Natural killer cell treated with Interleukin-12 subunit alpha and Interleukin-12 subunit beta and Interleukin-15 and Interleukin-18, amount 100 ng/mL, for 72 hours (primary cell): ENCODE data around the gene CRIM1. TPM values are rescaled to one million over a fixed set of nuclear protein-coding genes. Genes with fewer than 3 reads are reported as not detected.

Experiments
- ATAC-seq, 2 donors: fragments of 150-1000 bp; cut with Tn5 transposase in 1 of 2; sonication (Bioruptor Pico), chemical (Tn5 transposase) in 1 of 2; 2 replicates each; pipeline ENCODE4 v1.10.0; 2021
- DNase-seq: peaks from one replicate; pipeline ENCODE4 v3.0.0; 2022; ENCODE audit warnings: low spot score
- H3K27ac Mint-ChIP-seq, 2 donors: 1 replicate in 1 of 2; 2 replicates in 1 of 2; pipeline ENCODE4 v1.8.0; 2022; ENCODE audit warnings: mixed read lengths in 2 of 2, mild to moderate bottlenecking in 1 of 2, moderate library complexity in 1 of 2
- H3K27me3 Mint-ChIP-seq, 2 donors: 1 replicate in 1 of 2; 2 replicates in 1 of 2; pipeline ENCODE4 v1.8.0; 2022; ENCODE audit warnings: mixed read lengths in 2 of 2
- H3K36me3 Mint-ChIP-seq: one replicate; pipeline ENCODE4 v1.8.0; 2022; ENCODE audit warnings: mixed read lengths
- H3K4me1 Mint-ChIP-seq, 2 donors: 1 replicate in 1 of 2; 2 replicates in 1 of 2; pipeline ENCODE4 v1.8.0; 2022; ENCODE audit warnings: low read depth in 2 of 2, mixed read lengths in 2 of 2, mild to moderate bottlenecking in 1 of 2
- H3K4me3 Mint-ChIP-seq: one replicate; pipeline ENCODE4 v1.8.0; 2022; ENCODE audit warnings: mixed read lengths
- H3K9me3 Mint-ChIP-seq: 2 replicates; pipeline ENCODE4 v1.8.0; 2022; ENCODE audit warnings: mixed read lengths
- total RNA-seq, 2 donors: library from RNA; stranded (reverse); gene quantifications; one replicate each; pipeline ENCODE4 v1.2.3, GENCODE V29; 2022

The CRIM1 gene
- total RNA-seq, 2 donors from 2014 or later, result 6.6 to 13.6 TPM

DNA sequence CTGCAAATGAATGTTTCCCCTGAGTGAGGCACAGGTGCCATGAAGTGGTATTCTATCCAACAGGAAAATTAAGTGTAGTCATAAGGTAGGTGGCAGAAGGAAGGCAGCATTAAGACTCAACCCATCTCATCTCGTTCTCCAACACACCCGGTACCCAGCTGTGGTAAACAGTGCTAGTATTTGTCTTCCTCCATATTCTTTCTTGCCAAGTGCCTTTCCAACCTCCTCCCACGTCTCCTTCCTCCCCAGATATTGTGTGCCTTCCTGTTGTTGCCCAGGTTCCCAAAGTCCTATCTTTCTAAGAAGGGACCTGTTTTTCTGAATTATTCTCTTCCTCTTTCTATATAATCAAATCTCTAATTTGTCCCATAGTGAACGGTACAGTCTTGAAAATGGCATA lies 83.5 kb downstream of the CRIM1 start:
- ATAC-seq, result no peak
- H3K4me1 Mint-ChIP-seq, result peaks cover 13 to 24% of the 10 kb centered on the region in 2 donors
- DNase-seq, result no peak
- H3K27ac Mint-ChIP-seq, result no peak overlapping the region
- H3K36me3 Mint-ChIP-seq, result no peaks in the 10 kb centered on the region
- H3K27me3 Mint-ChIP-seq, result no peaks in the 10 kb centered on the region
- H3K4me3 Mint-ChIP-seq, result no peak overlapping the region
- no peaks in the 10 kb centered on the region for H3K9me3 Mint-ChIP-seq

DNA sequence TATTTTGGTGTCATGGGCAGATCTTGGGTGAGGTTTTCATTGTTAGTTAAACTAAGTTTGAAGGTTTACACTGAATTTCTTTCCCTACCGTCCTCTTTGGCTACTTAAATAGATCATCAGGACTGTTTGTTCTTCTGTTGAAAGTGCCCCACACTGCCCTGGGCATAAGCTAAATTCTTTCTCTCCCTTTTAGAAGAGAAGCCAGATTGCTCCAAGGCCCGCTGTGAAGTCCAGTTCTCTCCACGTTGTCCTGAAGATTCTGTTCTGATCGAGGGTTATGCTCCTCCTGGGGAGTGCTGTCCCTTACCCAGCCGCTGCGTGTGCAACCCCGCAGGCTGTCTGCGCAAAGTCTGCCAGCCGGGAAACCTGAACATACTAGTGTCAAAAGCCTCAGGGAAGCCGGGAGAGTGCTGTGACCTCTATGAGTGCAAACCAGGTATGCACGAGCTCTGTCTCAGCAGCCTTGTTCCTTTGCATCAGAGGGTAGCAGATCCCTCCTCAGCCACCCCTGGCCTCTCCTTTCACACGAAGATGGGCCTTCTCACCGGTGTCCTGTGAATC lies 85.6 kb downstream of the CRIM1 start:
- ATAC-seq (no peak), DNase-seq (no peak)
- Mint-ChIP-seq H3K36me3 (peaks cover 4% of the 10 kb centered on the region), H3K4me3 (peak overlapping the region; percentile 58), H3K27me3 (no peaks in the 10 kb centered on the region), H3K9me3 (no peaks in the 10 kb centered on the region), H3K4me1 (peaks cover 13 to 20% of the 10 kb centered on the region in 2 donors), H3K27ac (peak overlapping the region; percentile 0 to 50)

DNA sequence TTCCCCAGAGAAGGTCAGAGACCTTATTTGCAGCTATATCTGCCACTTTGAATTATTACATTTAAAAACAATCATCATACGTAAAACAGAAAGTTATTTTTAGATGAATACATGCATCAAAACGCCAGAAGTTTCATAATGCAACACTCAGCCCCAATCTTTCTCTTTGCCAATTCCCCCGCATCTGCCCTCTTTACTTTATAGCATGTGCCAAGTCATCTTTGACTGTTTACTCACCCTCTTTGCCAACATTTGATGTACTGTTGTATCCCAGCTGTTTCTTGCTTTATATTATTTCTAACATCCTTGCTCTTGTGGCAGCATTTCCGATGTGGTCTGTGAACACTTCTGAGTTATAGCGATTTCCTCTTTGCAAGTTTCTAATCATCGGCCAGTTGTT lies 86.2 kb downstream of the CRIM1 start:
- H3K4me1 Mint-ChIP-seq, result peaks cover 17 to 23% of the 10 kb centered on the region in 2 donors
- H3K9me3 Mint-ChIP-seq, result no peaks in the 10 kb centered on the region
- H3K4me3 Mint-ChIP-seq, result peak overlapping the region; percentile 58
- peak; percentile 57 to 60 for ATAC-seq
- no peak for DNase-seq
- peak overlapping the region; percentile 0 to 50 for H3K27ac Mint-ChIP-seq
- H3K27me3 Mint-ChIP-seq, result no peaks in the 10 kb centered on the region
- H3K36me3 Mint-ChIP-seq, result peaks cover 9% of the 10 kb centered on the region

DNA sequence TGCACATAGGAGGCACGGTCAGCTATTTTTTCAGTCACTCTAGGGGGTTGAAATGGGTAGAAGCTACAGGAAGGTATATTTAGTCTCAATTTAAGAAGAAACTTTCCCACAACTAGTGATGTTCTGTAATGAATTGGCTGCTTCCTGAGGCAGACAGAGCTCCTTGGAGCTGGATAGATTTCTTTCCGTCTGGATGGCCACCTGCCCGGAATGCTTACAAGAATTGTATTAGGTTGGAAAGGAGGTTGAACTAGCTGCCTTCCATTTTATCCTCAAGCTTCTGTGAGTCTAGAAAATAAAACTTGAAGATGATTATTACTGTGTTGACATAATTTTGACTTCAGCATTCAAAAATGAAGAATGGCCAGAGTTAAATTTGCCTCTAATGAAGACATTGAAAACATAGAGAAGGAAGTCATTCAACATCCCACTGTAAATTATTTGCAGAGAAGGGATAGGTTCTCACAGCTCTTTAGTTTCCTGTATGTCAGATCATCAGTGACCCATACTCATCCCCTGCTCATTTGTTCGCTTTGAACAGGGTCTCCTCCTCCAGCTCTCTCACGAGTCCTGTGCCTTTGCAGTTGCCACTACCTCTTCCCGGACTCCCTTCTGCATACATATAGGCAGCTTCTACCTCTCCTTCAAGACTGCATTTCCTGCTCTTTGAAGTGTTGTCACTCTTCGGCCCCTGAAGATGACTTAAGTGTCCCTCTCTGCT lies 88.8 kb downstream of the CRIM1 start:
- H3K27ac Mint-ChIP-seq, result no peak overlapping the region
- DNase-seq (no peak), ATAC-seq (no peak)
- no peak overlapping the region for H3K4me3 Mint-ChIP-seq
- H3K36me3 Mint-ChIP-seq, result peaks cover 9% of the 10 kb centered on the region
- no peaks in the 10 kb centered on the region for H3K9me3 Mint-ChIP-seq
- H3K27me3 Mint-ChIP-seq, result no peaks in the 10 kb centered on the region
- peaks cover 17 to 20% of the 10 kb centered on the region in 2 donors for H3K4me1 Mint-ChIP-seq

- no peaks in the 10 kb centered on the region for H3K9me3 Mint-ChIP-seq
- no peaks in the 10 kb centered on the region for H3K27me3 Mint-ChIP-seq
- peaks cover 9% of the 10 kb centered on the region for H3K36me3 Mint-ChIP-seq
- no peak for ATAC-seq
- H3K4me1 Mint-ChIP-seq, result peaks cover 17% of the 10 kb centered on the region in 2 donors
- no peak overlapping the region for H3K4me3 Mint-ChIP-seq
- no peak overlapping the region for H3K27ac Mint-ChIP-seq
- DNase-seq, result no peak
These were observed 89.7 kb downstream of the CRIM1 start for GRCh38 chr2:36445185-36445866.

DNA sequence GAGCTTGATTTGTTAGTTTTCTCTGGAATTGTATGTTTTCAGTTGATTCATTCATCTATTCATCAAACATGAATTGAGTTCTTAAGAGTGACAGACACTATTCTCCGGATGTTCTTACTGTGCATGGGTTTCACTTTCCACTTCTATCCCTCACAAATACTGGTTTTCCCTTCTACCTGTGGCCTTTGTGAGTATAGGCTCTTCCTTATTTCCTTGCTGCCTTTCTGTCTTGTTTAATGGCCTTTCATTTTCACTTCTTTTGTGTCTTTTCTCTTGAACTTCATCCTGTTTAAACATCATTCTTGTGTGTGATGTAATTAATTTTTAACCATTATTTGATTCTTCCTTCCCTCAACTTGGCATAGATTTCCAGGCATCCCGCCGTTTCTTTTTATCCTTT lies 90.7 kb downstream of the CRIM1 start:
- Mint-ChIP-seq H3K36me3 (peaks cover 9% of the 10 kb centered on the region), H3K27me3 (no peaks in the 10 kb centered on the region), H3K9me3 (no peaks in the 10 kb centered on the region), H3K4me1 (peaks cover 17% of the 10 kb centered on the region in 2 donors), H3K4me3 (no peak overlapping the region), H3K27ac (no peak overlapping the region)
- DNase-seq (no peak), ATAC-seq (no peak)

DNA sequence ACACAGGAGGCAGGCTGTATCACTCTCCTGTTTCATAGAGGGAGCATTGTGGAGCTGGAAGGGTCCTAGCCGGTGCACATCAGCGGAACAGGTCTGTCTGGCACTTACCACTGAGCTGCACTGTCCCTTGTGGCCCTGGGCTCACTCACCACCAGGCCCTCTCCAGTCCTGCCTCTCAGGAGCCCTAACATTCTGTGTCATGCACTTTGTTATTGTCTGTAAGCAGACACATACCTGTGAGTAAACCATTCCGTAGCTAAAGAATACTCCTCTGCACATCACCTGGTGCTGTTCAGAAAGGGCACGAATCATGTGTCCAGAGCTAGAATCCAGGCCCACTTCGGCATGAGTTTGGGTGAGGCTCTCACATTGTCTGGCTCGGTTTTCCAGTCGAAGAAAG lies 93.6 kb downstream of the CRIM1 start:
- no peaks in the 10 kb centered on the region for H3K27me3 Mint-ChIP-seq

DNA sequence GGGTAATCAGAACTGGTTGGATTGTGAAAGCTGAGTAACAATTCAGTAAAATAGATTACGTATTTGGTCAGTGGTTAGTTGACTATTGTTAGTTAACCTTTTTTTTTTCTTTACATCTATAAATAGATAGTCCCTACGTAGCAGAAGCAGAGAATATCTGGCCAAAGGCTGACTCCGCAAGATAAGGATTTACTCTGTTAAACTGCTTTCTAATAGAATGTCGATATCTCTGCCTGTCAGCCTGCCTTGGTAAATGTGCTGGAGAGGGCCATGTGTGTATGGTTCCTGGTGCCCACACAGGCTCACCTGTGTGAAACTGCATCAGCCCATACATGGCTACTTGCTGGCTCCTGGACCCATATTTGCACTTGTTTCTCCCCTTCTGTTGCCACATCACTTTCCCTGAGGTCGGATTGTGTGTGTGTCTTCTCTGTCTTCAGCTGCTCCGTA lies 94.4 kb downstream of the CRIM1 start:
- Mint-ChIP-seq H3K9me3 (no peaks in the 10 kb centered on the region), H3K36me3 (peaks cover 4% of the 10 kb centered on the region), H3K4me3 (no peak overlapping the region), H3K4me1 (peaks cover 5 to 7% of the 10 kb centered on the region in 2 donors), H3K27me3 (no peaks in the 10 kb centered on the region), H3K27ac (no peak overlapping the region)
- ATAC-seq (no peak), DNase-seq (no peak)

More for the DNA sequence above, 93.6 kb downstream of the CRIM1 start:
- H3K36me3 Mint-ChIP-seq, result peaks cover 9% of the 10 kb centered on the region
- no peaks in the 10 kb centered on the region for H3K9me3 Mint-ChIP-seq
- H3K27ac Mint-ChIP-seq, result no peak overlapping the region
- DNase-seq (no peak), ATAC-seq (no peak)
- H3K4me3 Mint-ChIP-seq, result no peak overlapping the region
- peaks cover 5 to 7% of the 10 kb centered on the region in 2 donors for H3K4me1 Mint-ChIP-seq

GRCh38 chr2:36450466-36451196 lies 95.1 kb downstream of the CRIM1 start:
- Mint-ChIP-seq H3K4me1 (peaks cover 5 to 7% of the 10 kb centered on the region in 2 donors), H3K4me3 (no peak overlapping the region), H3K36me3 (peaks cover 4% of the 10 kb centered on the region), H3K27ac (no peak overlapping the region), H3K9me3 (no peaks in the 10 kb centered on the region), H3K27me3 (no peaks in the 10 kb centered on the region)
- DNase-seq (no peak), ATAC-seq (no peak)

DNA sequence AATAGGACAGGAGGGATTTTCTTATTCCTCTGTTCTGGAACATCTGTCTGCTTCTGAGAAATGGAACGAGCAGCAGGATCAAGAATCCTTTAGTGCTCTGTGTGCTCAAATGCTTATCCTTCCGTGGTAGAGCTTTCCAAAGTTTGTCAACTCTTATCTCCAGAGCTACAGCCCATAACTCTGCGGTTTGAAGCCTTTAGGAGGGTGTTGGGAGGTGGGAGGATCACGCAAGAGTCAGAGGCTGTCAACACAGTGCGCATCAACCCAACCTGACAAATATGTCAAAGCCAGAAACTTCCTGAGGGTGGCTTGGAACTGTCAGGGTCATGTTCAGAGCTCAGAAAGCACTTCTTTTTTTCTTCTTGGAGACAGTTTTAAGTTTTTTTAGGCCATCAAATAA lies 95.9 kb downstream of the CRIM1 start:
- ATAC-seq (no peak), DNase-seq (no peak)
- H3K27ac Mint-ChIP-seq, result no peak overlapping the region
- H3K4me3 Mint-ChIP-seq, result no peak overlapping the region
- H3K4me1 Mint-ChIP-seq, result peaks cover 1 to 5% of the 10 kb centered on the region in 2 donors
- peaks cover 2% of the 10 kb centered on the region for H3K36me3 Mint-ChIP-seq
- no peaks in the 10 kb centered on the region for H3K27me3 Mint-ChIP-seq
- no peaks in the 10 kb centered on the region for H3K9me3 Mint-ChIP-seq

DNA sequence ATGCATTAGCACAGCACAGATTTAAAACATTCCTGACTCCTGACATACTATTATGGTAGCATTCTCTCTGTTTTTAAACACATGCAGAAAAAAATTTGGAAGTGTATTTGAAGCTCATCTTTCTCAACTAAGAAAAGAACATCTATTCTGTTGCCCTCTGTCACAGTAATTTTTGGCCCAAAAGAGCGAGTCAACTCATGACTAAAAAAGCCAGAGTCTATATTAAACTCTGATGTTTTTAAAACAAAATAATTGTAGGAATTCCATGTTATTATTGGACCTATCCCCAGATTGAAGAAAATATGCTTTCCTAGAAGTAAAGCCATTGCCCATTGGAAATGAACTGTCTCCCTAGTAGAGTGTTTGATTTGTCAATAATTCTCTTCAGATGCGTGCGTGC lies 96.7 kb downstream of the CRIM1 start:
- DNase-seq, result no peak
- Mint-ChIP-seq H3K4me3 (no peak overlapping the region), H3K4me1 (peaks cover 0 to 4% of the 10 kb centered on the region in 2 donors), H3K9me3 (no peaks in the 10 kb centered on the region), H3K27ac (no peak overlapping the region), H3K27me3 (no peaks in the 10 kb centered on the region), H3K36me3 (no peaks in the 10 kb centered on the region)
- no peak for ATAC-seq

DNA sequence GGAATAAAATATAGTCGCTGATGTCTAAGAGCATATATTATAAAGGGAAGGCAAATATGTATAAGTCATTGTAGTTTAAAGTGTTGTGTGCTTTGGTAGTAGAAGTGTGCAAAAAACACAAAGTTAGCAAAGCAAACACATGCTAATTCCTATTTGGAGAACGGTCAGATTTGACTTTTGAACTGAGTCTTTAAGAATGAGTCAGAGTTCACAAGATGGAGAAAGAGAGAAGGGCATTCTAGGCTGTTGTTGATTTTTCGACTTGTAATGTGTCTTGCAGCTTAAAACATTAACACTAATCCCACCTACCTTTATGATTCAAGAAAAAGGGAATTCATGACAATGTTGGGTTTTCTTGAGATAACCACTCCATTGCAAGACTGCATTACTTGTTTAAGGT lies 98.1 kb downstream of the CRIM1 start:
- Mint-ChIP-seq H3K36me3 (no peaks in the 10 kb centered on the region), H3K27me3 (no peaks in the 10 kb centered on the region), H3K27ac (no peak overlapping the region), H3K4me1 (peaks cover 0 to 4% of the 10 kb centered on the region in 2 donors), H3K4me3 (no peak overlapping the region), H3K9me3 (no peaks in the 10 kb centered on the region)
- DNase-seq, result no peak
- no peak for ATAC-seq

DNA sequence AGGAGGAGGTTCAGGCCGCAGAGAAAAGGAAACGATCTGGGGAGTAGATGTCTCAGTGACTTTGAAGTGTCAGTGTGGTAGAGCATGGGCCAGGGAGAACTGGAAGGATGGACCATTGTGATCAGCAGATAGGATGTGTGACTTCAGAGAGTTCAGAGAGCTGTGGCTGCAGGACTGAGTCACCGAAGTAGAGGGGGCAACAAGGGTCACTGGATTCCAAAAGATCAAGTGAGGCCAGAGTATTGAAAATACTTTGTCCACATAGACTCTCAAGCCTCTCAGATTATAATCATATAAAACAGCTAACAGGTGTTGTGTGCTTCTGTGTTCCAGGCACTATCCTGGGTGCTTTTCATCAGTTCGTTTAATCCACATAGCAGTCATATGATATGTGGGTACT lies 99.4 kb downstream of the CRIM1 start:
- Mint-ChIP-seq H3K27ac (no peak overlapping the region), H3K4me3 (no peak overlapping the region), H3K27me3 (no peaks in the 10 kb centered on the region), H3K4me1 (peaks cover 0 to 4% of the 10 kb centered on the region in 2 donors), H3K36me3 (no peaks in the 10 kb centered on the region), H3K9me3 (no peaks in the 10 kb centered on the region)
- DNase-seq, result no peak
- no peak for ATAC-seq

- Mint-ChIP-seq H3K36me3 (no peaks in the 10 kb centered on the region), H3K4me3 (no peak overlapping the region)
- DNase-seq, result no peak
These were observed 100.2 kb downstream of the CRIM1 start for GRCh38 chr2:36455788-36456187.

More at GRCh38 chr2:36455788-36456187, 100.2 kb downstream of the CRIM1 start:
- no peaks in the 10 kb centered on the region for H3K27me3 Mint-ChIP-seq
- peaks cover 0 to 4% of the 10 kb centered on the region in 2 donors for H3K4me1 Mint-ChIP-seq
- no peaks in the 10 kb centered on the region for H3K9me3 Mint-ChIP-seq
- no peak for ATAC-seq
- no peak overlapping the region for H3K27ac Mint-ChIP-seq
